HepG2 (cell line): Measurements from ENCODE around the gene NOXO1. TPM values are rescaled to one million over a fixed set of nuclear protein-coding genes. Genes with fewer than 3 reads are reported as not detected.

Experiments used
- EED ChIP-seq: sonication (generic); formaldehyde crosslinking; IDR thresholded peaks from 2 replicates; pipeline ENCODE4 v1.5.0; 2020; ENCODE audit warnings: mild to moderate bottlenecking, missing genetic modification reagents
- ELF1 ChIP-seq: sonication (generic); formaldehyde crosslinking; IDR thresholded peaks from 2 replicates; pipeline ENCODE4 v1.4.0; 2020; ENCODE audit warnings: missing genetic modification reagents
- FOXK1 ChIP-seq: sonication (generic); formaldehyde crosslinking; IDR thresholded peaks from 2 replicates; pipeline ENCODE4 v1.4.0; 2020; ENCODE audit warnings: low read depth, missing genetic modification reagents, borderline replicate concordance
- GTF2F1 ChIP-seq: fragments of 150-350 bp; IDR thresholded peaks from 2 replicates; pipeline ENCODE4 v1.6.1; 2014; ENCODE audit warnings: low read length
- KMT2A ChIP-seq: sonication (generic); formaldehyde crosslinking; IDR thresholded peaks from 2 replicates; pipeline ENCODE4 v1.4.0; 2020; ENCODE audit warnings: missing genetic modification reagents
- MAF1 ChIP-seq: sonication (generic); formaldehyde crosslinking; IDR thresholded peaks from 2 replicates; pipeline ENCODE4 v1.5.0; 2020; ENCODE audit warnings: missing genetic modification reagents, borderline replicate concordance
- MAZ ChIP-seq, 2 experiments: sonication (generic) in 1 of 2; formaldehyde crosslinking in 1 of 2; IDR thresholded peaks; 2 replicates each; pipeline versions ENCODE4 v1.5.0 to v1.6.1; 2012 to 2020; ENCODE audit warnings: low read depth in 2 of 2, mild to moderate bottlenecking in 2 of 2, borderline replicate concordance in 1 of 2, improper control_type of control experiment in 1 of 2, low read length in 1 of 2, missing genetic modification reagents in 1 of 2, moderate library complexity in 1 of 2
- PHF21A ChIP-seq: sonication (generic); formaldehyde crosslinking; IDR thresholded peaks from 2 replicates; pipeline ENCODE4 v1.5.0; 2020; ENCODE audit warnings: mild to moderate bottlenecking, missing genetic modification reagents
- RCOR2 ChIP-seq: IDR thresholded peaks from 2 replicates; pipeline ENCODE4 v1.6.1; 2016; ENCODE audit warnings: missing biosample characterization, missing genetic modification reagents
- REPIN1 ChIP-seq: sonication (generic); formaldehyde crosslinking; IDR thresholded peaks from 2 replicates; pipeline ENCODE4 v1.8.0; 2022; ENCODE audit warnings: missing genetic modification reagents, low read depth, mild to moderate bottlenecking, borderline replicate concordance
- SKI ChIP-seq: fragments of 450-650 bp; IDR thresholded peaks from one replicate; pipeline ENCODE4 v1.6.1; 2018; ENCODE audit warnings: mild to moderate bottlenecking; ENCODE audit not compliant: partially characterized antibody
- TAF15 ChIP-seq: fragments of 200-400 bp; formaldehyde crosslinking; IDR thresholded peaks from one replicate; pipeline ENCODE4 v1.6.1; 2018; ENCODE audit warnings: mild to moderate bottlenecking, low read depth, low read length; ENCODE audit not compliant: poor library complexity, severe bottlenecking
- TBX3 ChIP-seq: fragments of 450-650 bp; IDR thresholded peaks from 2 replicates; pipeline ENCODE4 v1.6.1; 2017; ENCODE audit warnings: antibody characterized with exemption, mild to moderate bottlenecking, inconsistent platforms, borderline replicate concordance
- TOPORS ChIP-seq: sonication (generic); formaldehyde crosslinking; IDR thresholded peaks from 2 replicates; pipeline ENCODE4 v1.8.0; 2023; ENCODE audit warnings: mild to moderate bottlenecking, missing genetic modification reagents
- ZFP62 ChIP-seq: sonication (generic); formaldehyde crosslinking; IDR thresholded peaks from 2 replicates; pipeline ENCODE4 v1.4.0; 2020; ENCODE audit warnings: missing genetic modification reagents
- ZNF12 ChIP-seq: sonication (generic); formaldehyde crosslinking; IDR thresholded peaks from 2 replicates; pipeline ENCODE4 v1.5.0; 2020; ENCODE audit warnings: missing genetic modification reagents
- ZNF264 ChIP-seq: sonication (generic); formaldehyde crosslinking; IDR thresholded peaks from 2 replicates; pipeline ENCODE4 v1.4.0; 2020; ENCODE audit warnings: missing genetic modification reagents
- ZNF333 ChIP-seq: sonication (generic); formaldehyde crosslinking; IDR thresholded peaks from 2 replicates; pipeline ENCODE4 v1.4.0; 2020; ENCODE audit warnings: mild to moderate bottlenecking, missing genetic modification reagents, borderline replicate concordance
- ZNF616 ChIP-seq: sonication (generic); formaldehyde crosslinking; IDR thresholded peaks from 2 replicates; pipeline ENCODE4 v1.5.0; 2020; ENCODE audit warnings: low read depth, mild to moderate bottlenecking, missing genetic modification reagents
- ZNF792 ChIP-seq: IDR thresholded peaks from 2 replicates; pipeline ENCODE4 v1.6.1; 2016
- ZNF879 ChIP-seq: sonication (generic); formaldehyde crosslinking; IDR thresholded peaks from 2 replicates; pipeline ENCODE4 v1.8.1; 2023; ENCODE audit warnings: missing genetic modification reagents
- ZZZ3 ChIP-seq: sonication (generic); formaldehyde crosslinking; IDR thresholded peaks from 2 replicates; pipeline ENCODE4 v1.4.0; 2020; ENCODE audit warnings: missing genetic modification reagents, mild to moderate bottlenecking, borderline replicate concordance
- polyA plus RNA-seq, 8 experiments: library from polyadenylated mRNA; depleted of rRNA in 3 of 8; stranded (reverse) in 7 of 8; unstranded in 1 of 8; fragments of >200 nt; fragmentation: Illumina TruSeq in 4 of 8; extraction: Trizol in 4 of 8; gene quantifications; 2 replicates each; pipeline versions ENCODE4 v1.2.1 to v1.2.3, GENCODE V29; 2011 to 2016; ENCODE audit warnings: low read depth in 4 of 8, missing spikeins in 1 of 8, mixed read lengths in 1 of 8; ENCODE audit not compliant: insufficient read depth in 1 of 8
- total RNA-seq, 5 experiments: library from RNA; depleted of rRNA; stranded (reverse); fragments of >200 nt; fragmentation: Illumina TruSeq; extraction: Trizol; gene quantifications; 2 replicates each; pipeline ENCODE4 v1.2.3, GENCODE V29; 2016; ENCODE audit warnings: low read depth in 1 of 5
- TF ChIP-seq, protein P1 (sequence below): sonication (generic); formaldehyde crosslinking; IDR thresholded peaks from 2 replicates; pipeline ENCODE4 v1.8.1; 2023; ENCODE audit warnings: mild to moderate bottlenecking, missing genetic modification reagents
- TF ChIP-seq, protein P2 (sequence below): sonication (generic); formaldehyde crosslinking; IDR thresholded peaks from 2 replicates; pipeline ENCODE4 v1.4.0; 2020; ENCODE audit warnings: low read depth, mild to moderate bottlenecking, missing genetic modification reagents
- TF ChIP-seq, protein P3 (sequence below): sonication (generic); formaldehyde crosslinking; IDR thresholded peaks from 2 replicates; pipeline ENCODE4 v1.8.0; 2022; ENCODE audit warnings: low read depth, missing genetic modification reagents

The NOXO1 gene
- total and polyA plus RNA-seq, 2 of the 13 experiments (the other 11 are each of a cell fraction or from before 2014, with no cell fraction given): 0.69 to 1.4 TPM

DNA sequence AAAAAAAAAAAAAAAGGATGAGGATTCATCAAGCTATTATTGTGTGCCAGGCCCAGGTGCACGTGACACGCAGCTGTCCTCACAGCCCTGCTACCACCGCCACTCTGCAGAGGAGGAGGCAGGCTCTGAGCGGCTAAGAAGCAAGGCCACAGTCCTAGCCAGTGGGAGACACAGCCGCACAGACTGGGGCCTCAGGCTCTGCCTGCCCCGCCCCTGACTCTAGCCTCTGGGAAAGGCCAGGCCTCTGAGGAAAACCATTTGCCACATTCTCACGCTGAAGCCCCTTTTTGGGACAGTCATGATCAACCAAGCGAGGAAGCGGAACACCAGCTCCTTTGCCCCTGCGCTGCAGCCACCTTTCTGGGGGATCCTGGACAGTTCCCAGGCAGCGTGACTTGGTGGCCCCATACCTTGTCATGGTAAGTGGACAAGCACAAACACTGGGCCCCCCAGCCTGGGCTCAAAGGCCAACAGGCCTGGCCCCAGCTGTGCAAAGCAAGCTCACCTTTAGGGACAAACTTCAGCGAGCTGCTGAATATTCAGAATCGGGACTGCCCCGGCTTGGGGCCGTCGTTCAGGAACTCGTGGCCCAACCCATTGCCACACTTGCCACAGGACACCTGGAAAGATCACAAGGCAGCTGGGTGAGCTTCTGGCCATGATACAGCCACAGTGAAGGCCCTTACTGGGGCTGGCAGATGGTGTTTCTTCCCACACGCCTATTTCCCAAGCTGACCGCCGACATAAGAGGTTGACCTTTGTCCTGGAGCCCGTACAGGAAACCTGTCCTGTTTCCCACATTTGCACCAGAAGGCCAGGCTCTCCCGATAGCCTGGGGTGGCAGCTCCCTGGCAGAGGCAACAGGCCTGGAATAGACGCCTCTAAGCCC is 40.8 kb downstream of the NOXO1 start (continued):
- TF ChIP-seq REPIN1 (CRISPR knock-in tag) (peak; percentile 63; the same call in 1 of the 2 replicates), RCOR2 (CRISPR knock-in tag) (no peak), ZFP62 (no peak), MAF1 (CRISPR knock-in tag) (no peak), ZNF264 (CRISPR knock-in tag) (peak; percentile 99), ZNF333 (CRISPR knock-in tag) (peak; percentile 86; the same call in 1 of the 2 replicates), KMT2A (no peak; the same call in none of the 2 replicates), ELF1 (no peak; the same call in 1 of the 2 replicates), GTF2F1 (no peak), EED (no peak), ZNF792 (CRISPR knock-in tag) (peak; percentile 37; the same call in 1 of the 2 replicates), PHF21A (CRISPR knock-in tag) (peak; percentile 92), ZZZ3 (CRISPR knock-in tag) (peak; percentile 84; the same call in 1 of the 2 replicates), ZNF12 (CRISPR knock-in tag) (no peak), ZNF616 (CRISPR knock-in tag) (no peak), ZNF879 (CRISPR knock-in tag) (peak; percentile 66; the same call in 1 of the 2 replicates), TAF15 (no peak), TBX3 (no peak; the same call in 1 of the 2 replicates), FOXK1 (no peak), TOPORS (CRISPR knock-in tag) (peak; percentile 65; the same call in 1 of the 2 replicates), MAZ (IDR thresholded peaks at IDR 0.05; ENCODE audit: borderline replicate concordance, low read depth, low read length) (no peak), MAZ (CRISPR knock-in tag; IDR thresholded peaks at IDR 0.05; ENCODE audit: low read depth) (0 out of 2 replicates have a peak, but pooled peaks have one; percentile 50), SKI (peak; percentile 15)
- TF ChIP-seq, protein P1, sequence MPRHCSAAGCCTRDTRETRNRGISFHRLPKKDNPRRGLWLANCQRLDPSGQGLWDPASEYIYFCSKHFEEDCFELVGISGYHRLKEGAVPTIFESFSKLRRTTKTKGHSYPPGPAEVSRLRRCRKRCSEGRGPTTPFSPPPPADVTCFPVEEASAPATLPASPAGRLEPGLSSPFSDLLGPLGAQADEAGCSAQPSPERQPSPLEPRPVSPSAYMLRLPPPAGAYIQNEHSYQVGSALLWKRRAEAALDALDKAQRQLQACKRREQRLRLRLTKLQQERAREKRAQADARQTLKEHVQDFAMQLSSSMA (CRISPR knock-in tag): 0 out of 2 replicates have a peak, but pooled peaks have one; percentile 74
- TF ChIP-seq, protein P2, sequence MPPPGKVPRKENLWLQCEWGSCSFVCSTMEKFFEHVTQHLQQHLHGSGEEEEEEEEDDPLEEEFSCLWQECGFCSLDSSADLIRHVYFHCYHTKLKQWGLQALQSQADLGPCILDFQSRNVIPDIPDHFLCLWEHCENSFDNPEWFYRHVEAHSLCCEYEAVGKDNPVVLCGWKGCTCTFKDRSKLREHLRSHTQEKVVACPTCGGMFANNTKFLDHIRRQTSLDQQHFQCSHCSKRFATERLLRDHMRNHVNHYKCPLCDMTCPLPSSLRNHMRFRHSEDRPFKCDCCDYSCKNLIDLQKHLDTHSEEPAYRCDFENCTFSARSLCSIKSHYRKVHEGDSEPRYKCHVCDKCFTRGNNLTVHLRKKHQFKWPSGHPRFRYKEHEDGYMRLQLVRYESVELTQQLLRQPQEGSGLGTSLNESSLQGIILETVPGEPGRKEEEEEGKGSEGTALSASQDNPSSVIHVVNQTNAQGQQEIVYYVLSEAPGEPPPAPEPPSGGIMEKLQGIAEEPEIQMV (CRISPR knock-in tag): peak; percentile 71; the same call in 1 of the 2 replicates
- TF ChIP-seq, protein P3, sequence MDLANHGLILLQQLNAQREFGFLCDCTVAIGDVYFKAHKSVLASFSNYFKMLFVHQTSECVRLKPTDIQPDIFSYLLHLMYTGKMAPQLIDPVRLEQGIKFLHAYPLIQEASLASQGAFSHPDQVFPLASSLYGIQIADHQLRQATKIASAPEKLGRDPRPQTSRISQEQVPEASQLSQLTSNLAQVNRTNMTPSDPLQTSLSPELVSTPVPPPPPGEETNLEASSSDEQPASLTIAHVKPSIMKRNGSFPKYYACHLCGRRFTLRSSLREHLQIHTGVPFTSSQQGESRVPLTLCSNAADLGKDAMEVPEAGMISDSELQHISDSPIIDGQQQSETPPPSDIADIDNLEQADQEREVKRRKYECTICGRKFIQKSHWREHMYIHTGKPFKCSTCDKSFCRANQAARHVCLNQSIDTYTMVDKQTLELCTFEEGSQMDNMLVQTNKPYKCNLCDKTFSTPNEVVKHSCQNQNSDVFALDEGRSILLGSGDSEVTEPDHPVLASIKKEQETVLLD: peak; percentile 42; the same call in 1 of the 2 replicates
